SK-N-MC (cell line): ENCODE measurements around the gene SPRING1.
"Not testable (repeated sequence)": the region's sequence is repeated elsewhere in the genome, so short reads cannot be mapped to it uniquely, and the experiment has no call there.

ENCODE experiments used
- DNase-seq: peaks from one replicate; pipeline ENCODE4 v3.0.0-alpha.2; 2011; ENCODE audit warnings: low read depth, low spot score
- H3K27ac ChIP-seq: fragments of 200-600 bp; sonication (generic); 2 replicates; pipeline ENCODE4 v1.5.1; 2016; ENCODE audit warnings: mixed run types
- H3K36me3 ChIP-seq: fragments of 200-600 bp; sonication (generic); 2 replicates; pipeline ENCODE4 v1.6.1; 2017; ENCODE audit warnings: antibody characterized with exemption, low read length, mixed read lengths; ENCODE audit not compliant: insufficient read depth
- H3K4me3 ChIP-seq: fragments of 200-600 bp; sonication (generic); 2 replicates; pipeline ENCODE4 v1.5.1; 2016
- H3K9ac ChIP-seq: fragments of 200-600 bp; sonication (generic); 2 replicates; pipeline ENCODE4 v1.8.0; 2017; ENCODE audit warnings: mixed run types, mixed read lengths; ENCODE audit not compliant: insufficient read length
- H3K9me3 ChIP-seq: fragments of 200-600 bp; sonication (generic); 2 replicates; pipeline ENCODE4 v1.6.1; 2017; ENCODE audit warnings: low read depth, mild to moderate bottlenecking, antibody characterized with exemption, low read length, moderate library complexity, mixed read lengths
- EZH2 ChIP-seq: fragments of 200-600 bp; sonication (generic); IDR thresholded peaks from one replicate; pipeline ENCODE4 v1.6.1; 2017; ENCODE audit warnings: antibody characterized with exemption
- FOXP2 ChIP-seq: optimal IDR thresholded peaks from 2 replicates; pipeline ENCODE3; 2011; ENCODE audit warnings: mild to moderate bottlenecking, moderate library complexity; ENCODE audit not compliant: insufficient read depth; ENCODE audit errors: extremely low read length, control extremely low read depth
- POLR2AphosphoS5 ChIP-seq: IDR thresholded peaks from 2 replicates; pipeline ENCODE4 v1.6.1; 2012; ENCODE audit warnings: mild to moderate bottlenecking, low read depth, low read length, borderline replicate concordance

The SPRING1 gene

GRCh38 chr12:116771651-116772050, 33.8 kb upstream of the SPRING1 start:
- no peaks in the 10 kb centered on the region for H3K9me3 ChIP-seq
- H3K9ac ChIP-seq = no peak overlapping the region
- no peaks in the 10 kb centered on the region for H3K36me3 ChIP-seq
- H3K27ac ChIP-seq = no peak overlapping the region
- H3K4me3 ChIP-seq = no peak overlapping the region
- TF ChIP-seq EZH2 = no peak
- no peak for TF ChIP-seq POLR2AphosphoS5
- TF ChIP-seq FOXP2 = no peak
- DNase-seq = no peak

DNA sequence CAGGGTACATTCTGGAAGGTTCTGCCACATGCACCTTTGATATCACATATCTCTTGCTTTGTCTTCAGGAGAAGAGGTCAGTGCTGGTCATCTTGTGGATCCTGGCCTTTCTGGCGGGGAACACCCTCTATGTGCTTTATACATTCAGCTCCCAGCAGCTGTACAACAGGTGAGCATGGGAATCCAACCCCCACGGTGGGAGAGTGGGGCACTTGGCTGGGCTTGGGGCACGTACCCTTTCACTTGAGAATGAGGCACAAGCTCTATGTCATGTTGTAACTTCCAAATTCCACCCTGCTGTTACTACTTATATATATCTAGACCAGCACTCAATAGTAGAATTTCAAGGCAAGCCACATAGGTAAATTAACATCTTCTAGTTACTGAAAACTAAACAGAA, 28.9 kb upstream of the SPRING1 start:
- no peak for TF ChIP-seq FOXP2
- TF ChIP-seq POLR2AphosphoS5 = no peak
- no peak for TF ChIP-seq EZH2
- H3K36me3 ChIP-seq = no peaks in the 10 kb centered on the region
- no peaks in the 10 kb centered on the region for H3K9me3 ChIP-seq
- H3K9ac ChIP-seq = no peak overlapping the region
- DNase-seq = no peak
- H3K4me3 ChIP-seq = no peak overlapping the region
- H3K27ac ChIP-seq = no peak overlapping the region

DNA sequence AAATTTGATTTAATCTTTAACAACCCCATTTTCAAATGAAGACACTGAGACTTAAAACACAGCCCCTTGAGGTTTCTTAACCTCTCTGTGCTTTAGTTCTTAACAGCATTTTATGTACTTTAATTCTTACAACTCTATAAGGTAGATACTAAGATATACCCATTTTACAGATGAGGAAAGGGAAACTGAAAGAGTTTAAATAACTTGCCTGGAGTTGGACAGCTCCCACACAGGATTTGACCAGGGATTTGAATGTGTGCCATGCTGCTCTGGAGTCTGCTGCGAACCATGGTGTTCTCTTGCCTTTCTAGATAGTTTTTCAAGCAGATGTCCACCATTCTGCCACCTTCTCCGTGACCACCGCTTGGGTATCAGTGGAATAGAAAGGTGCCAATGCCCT, 28.4 kb upstream of the SPRING1 start:
- Histone ChIP-seq H3K36me3 (no peaks in the 10 kb centered on the region), H3K4me3 (no peak overlapping the region)
- no peak for TF ChIP-seq POLR2AphosphoS5
- no peak for TF ChIP-seq FOXP2
- TF ChIP-seq EZH2 = no peak

DNA sequence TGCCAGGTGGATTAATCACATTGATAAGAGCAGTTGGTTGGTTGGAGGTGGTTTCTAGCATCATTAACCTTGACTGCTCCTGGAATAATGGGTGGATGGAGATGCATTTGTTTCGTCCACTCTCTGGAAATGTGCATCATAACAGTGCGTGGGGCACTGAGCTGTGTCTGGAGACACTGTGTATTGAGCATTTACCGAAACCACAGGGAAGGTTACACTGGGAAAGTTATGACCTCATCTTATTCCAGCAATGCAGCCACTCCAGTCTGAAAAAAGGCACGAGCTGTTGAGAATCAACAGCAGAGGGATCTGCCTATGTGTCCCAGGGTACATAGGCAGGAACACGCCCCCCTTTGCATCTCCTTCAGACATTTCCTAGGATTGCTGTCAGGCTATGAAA, 27.4 kb upstream of the SPRING1 start:
- H3K4me3 ChIP-seq = no peak overlapping the region
- DNase-seq = no peak
- no peak overlapping the region for H3K27ac ChIP-seq
- no peaks in the 10 kb centered on the region for H3K9me3 ChIP-seq
- no peak overlapping the region for H3K9ac ChIP-seq
- TF ChIP-seq FOXP2 (no peak), EZH2 (no peak), POLR2AphosphoS5 (no peak)
- no peaks in the 10 kb centered on the region for H3K36me3 ChIP-seq

More for the DNA sequence above, 28.4 kb upstream of the SPRING1 start:
- DNase-seq = no peak
- no peaks in the 10 kb centered on the region for H3K9me3 ChIP-seq
- no peak overlapping the region for H3K9ac ChIP-seq
- no peak overlapping the region for H3K27ac ChIP-seq

- no peak overlapping the region for H3K27ac ChIP-seq
- no peaks in the 10 kb centered on the region for H3K36me3 ChIP-seq
- DNase-seq = no peak
- TF ChIP-seq POLR2AphosphoS5 (no peak), FOXP2 (no peak)
- no peak overlapping the region for H3K4me3 ChIP-seq
- no peak overlapping the region for H3K9ac ChIP-seq
- H3K9me3 ChIP-seq = no peaks in the 10 kb centered on the region
Observed at GRCh38 chr12:116761499-116761898, 23.6 kb upstream of the SPRING1 start.

GRCh38 chr12:116760622-116761020, 22.8 kb upstream of the SPRING1 start:
- no peak overlapping the region for H3K4me3 ChIP-seq

GRCh38 chr12:116759783-116760621, 22.1 kb upstream of the SPRING1 start:
- TF ChIP-seq EZH2 = no peak
- TF ChIP-seq POLR2AphosphoS5 = no peak
- no peak for TF ChIP-seq FOXP2
- no peak for DNase-seq
- H3K36me3 ChIP-seq = no peaks in the 10 kb centered on the region
- H3K9ac ChIP-seq = no peak overlapping the region
- no peak overlapping the region for H3K27ac ChIP-seq
- no peaks in the 10 kb centered on the region for H3K9me3 ChIP-seq
- no peak overlapping the region for H3K4me3 ChIP-seq

More at GRCh38 chr12:116760622-116761020, 22.8 kb upstream of the SPRING1 start:
- H3K9ac ChIP-seq = no peak overlapping the region
- no peak for DNase-seq
- TF ChIP-seq POLR2AphosphoS5 (no peak), EZH2 (no peak), FOXP2 (no peak)
- H3K9me3 ChIP-seq = no peaks in the 10 kb centered on the region
- no peaks in the 10 kb centered on the region for H3K36me3 ChIP-seq
- no peak overlapping the region for H3K27ac ChIP-seq

DNA sequence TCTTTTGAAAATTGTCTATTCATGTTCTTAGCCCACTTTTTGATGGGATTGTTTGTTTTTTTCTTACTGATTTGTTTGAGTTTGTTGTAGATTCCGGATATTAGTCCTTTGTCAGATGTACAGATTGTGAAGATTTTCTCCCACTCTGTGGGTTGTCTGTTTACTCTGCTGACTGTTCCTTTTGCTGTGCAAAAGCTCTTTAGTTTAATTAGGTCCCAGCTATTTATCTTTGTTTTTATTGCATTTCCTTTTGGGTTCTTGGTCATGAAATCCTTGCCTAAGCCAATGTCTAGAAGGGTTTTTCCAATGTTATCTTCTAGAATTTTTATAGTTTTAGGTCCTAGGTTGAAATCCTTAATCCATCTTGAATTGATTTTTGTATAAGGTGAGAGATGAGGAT, 16.9 kb upstream of the SPRING1 start:
- H3K36me3 ChIP-seq, H3K9ac ChIP-seq, H3K27ac ChIP-seq, H3K4me3 ChIP-seq, DNase-seq, H3K9me3 ChIP-seq: not testable (repeated sequence)

DNA sequence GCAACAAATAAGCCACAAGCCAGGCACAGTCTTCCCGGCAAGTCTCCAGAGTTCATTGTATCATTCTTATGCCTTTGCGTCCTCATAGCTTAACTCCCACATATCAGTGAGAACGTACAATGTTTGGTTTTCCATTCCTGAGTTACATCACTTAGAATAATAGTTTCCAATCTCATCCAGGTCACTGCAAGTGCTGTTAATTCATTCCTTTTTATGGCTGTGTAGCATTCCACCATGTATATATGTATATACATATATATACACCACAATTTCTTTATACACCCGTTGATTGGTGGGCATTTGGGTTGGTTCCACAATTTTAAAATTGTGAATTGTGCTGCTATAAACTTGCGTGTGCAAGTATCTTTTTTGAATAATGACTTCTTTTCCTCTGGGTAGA, 16.2 kb upstream of the SPRING1 start:
- H3K27ac ChIP-seq, H3K9ac ChIP-seq, H3K36me3 ChIP-seq, DNase-seq, H3K9me3 ChIP-seq, H3K4me3 ChIP-seq: not testable (repeated sequence)
